Activated T-helper 1 cell treated with anti-CD3 and anti-CD28 coated beads, Interleukin-2, amount 50 U/mL, for 16 hours (primary cell): ENCODE measurements around the gene AHCYL1.
A peak's percentile ranks its signal among the peaks of the same experiment; 100 is the strongest.
"Not testable (repeated sequence)": the region's sequence is repeated elsewhere in the genome, so short reads cannot be mapped to it uniquely, and the experiment has no call there.

ENCODE experiments used
- DNase-seq, 2 donors: peaks; one replicate each; pipeline ENCODE4 v3.0.0-alpha.2; 2020; ENCODE audit warnings: low read depth in 1 of 2, low spot score in 1 of 2

The AHCYL1 gene

GRCh38 chr1:109984456-109985246 lies at the start of gene AHCYL1:
Gene AHCYL1, plus strand, starts transcription at chr1:109984765. Its CDS starts 288 bp downstream, at chr1:109985053.
- DNase-seq = peak; percentile 99

GRCh38 chr1:109935451-109935900 lies 49.1 kb upstream of the AHCYL1 start:
- DNase-seq = no peak

- DNase-seq = no peak
Measured at GRCh38 chr1:109937738-109938137, 46.8 kb upstream of the AHCYL1 start.

- DNase-seq = no peak
Measured at GRCh38 chr1:109938556-109938955, 46.0 kb upstream of the AHCYL1 start.

- DNase-seq = no peak
Measured at GRCh38 chr1:109942434-109942833, 42.1 kb upstream of the AHCYL1 start.

GRCh38 chr1:109944541-109944940 lies 40.0 kb upstream of the AHCYL1 start:
- DNase-seq = no peak

- DNase-seq = no peak
Measured at GRCh38 chr1:109946511-109946910, 38.1 kb upstream of the AHCYL1 start.

GRCh38 chr1:109947582-109948284 lies 36.8 kb upstream of the AHCYL1 start:
- DNase-seq = no peak

- no peak for DNase-seq
Measured at GRCh38 chr1:109948285-109948630, 36.3 kb upstream of the AHCYL1 start.

GRCh38 chr1:109950038-109950437 lies 34.5 kb upstream of the AHCYL1 start:
- no peak for DNase-seq

- DNase-seq = no peak
Measured at GRCh38 chr1:109950509-109950908, 34.1 kb upstream of the AHCYL1 start.

GRCh38 chr1:109951501-109951900 lies 33.1 kb upstream of the AHCYL1 start:
- not testable (repeated sequence) for DNase-seq

GRCh38 chr1:109954041-109954512 lies 30.5 kb upstream of the AHCYL1 start:
- no peak for DNase-seq

GRCh38 chr1:109959632-109959973 lies 25.0 kb upstream of the AHCYL1 start:
- DNase-seq = no peak

GRCh38 chr1:109959974-109960744 lies 24.4 kb upstream of the AHCYL1 start:
- DNase-seq = no peak

- DNase-seq = no peak
Measured at GRCh38 chr1:109960745-109961094, 23.8 kb upstream of the AHCYL1 start.

GRCh38 chr1:109963864-109964263 lies 20.7 kb upstream of the AHCYL1 start:
- no peak for DNase-seq

GRCh38 chr1:109969146-109969829 lies 15.3 kb upstream of the AHCYL1 start:
- DNase-seq = no peak

GRCh38 chr1:109969907-109970306 lies 14.7 kb upstream of the AHCYL1 start:
- no peak for DNase-seq

- no peak for DNase-seq
Measured at GRCh38 chr1:109971559-109971958, 13.0 kb upstream of the AHCYL1 start.

- DNase-seq = no peak
Measured at GRCh38 chr1:109974191-109974590, 10.4 kb upstream of the AHCYL1 start.
